Stimulated activated naive CD8-positive, alpha-beta T cell treated with anti-CD3 and anti-CD28 coated beads, Interleukin-15, Interleukin-2, amounts not matched to agents 100 U/mL and 50 U/mL, for 24 hours (primary cell): ENCODE results near the gene MCRIP2.

Experiments used
- ATAC-seq: fragments of 150-1000 bp; cut with Tn5 transposase; one replicate; pipeline ENCODE4 v1.10.0; 2021
- DNase-seq: peaks from one replicate; pipeline ENCODE4 v3.0.0; 2021

Gene MCRIP2

DNA sequence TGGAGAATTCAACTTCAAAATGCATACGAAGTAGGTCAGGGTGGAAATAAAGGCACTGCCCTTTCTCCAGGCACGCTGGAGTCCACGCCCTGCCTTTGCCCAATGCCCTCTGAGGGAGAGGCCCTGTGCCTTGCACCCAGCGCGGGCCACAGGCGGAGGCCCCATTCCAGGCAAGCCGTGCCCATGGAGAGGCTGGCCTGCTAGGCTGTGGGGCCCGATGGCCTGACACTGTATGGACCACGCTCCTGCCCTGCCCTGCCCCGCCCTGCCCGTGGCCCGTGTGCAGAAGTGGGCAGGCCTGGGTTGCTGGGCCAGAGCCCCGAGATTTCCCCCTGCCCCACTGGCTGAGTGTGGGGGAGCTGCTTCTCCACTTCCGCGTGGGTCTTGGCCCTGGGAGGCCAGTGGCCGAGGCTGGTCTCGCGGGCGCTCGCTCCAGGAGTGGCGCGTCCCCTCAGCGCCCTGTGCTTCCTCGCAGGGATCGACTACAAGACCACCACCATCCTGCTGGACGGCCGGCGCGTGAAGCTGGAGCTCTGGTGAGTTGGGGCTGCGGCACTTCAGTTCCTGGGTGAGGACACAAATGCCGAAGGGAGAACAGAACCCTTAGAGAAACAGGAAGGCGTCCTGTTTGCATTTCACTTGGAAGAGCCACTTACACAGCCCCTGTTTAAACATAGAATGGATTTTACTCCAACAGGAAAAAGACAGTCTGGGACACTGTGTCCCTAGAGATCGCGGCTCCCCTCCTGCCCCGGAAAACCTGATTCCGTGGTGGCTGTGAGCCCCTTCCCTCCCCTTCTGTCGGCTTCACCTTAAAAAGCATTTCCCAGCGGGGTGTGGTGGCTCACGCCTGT, 24.7 kb upstream of the MCRIP2 start:
- ATAC-seq (no peak), DNase-seq (no peak)

DNA sequence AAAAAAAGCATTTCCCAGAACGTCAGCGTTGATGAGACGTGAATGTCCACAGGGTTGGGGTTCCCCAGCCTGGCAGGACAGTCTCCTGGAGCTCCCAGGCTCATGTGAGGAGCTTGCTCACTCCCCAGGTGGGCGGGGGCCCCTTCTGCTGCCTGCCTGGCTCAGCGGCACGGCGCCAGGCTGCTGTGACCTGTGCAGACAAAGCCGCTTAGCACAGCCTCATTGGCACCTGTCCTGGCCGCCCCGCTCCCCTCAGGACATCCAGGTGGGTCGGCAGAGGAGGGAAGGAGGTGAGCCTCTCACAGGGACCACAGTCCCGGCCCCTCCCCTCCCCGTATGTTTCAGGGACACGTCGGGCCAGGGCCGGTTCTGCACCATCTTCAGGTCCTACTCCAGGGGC, 23.8 kb upstream of the MCRIP2 start:
- no peak for ATAC-seq
- no peak for DNase-seq

DNA sequence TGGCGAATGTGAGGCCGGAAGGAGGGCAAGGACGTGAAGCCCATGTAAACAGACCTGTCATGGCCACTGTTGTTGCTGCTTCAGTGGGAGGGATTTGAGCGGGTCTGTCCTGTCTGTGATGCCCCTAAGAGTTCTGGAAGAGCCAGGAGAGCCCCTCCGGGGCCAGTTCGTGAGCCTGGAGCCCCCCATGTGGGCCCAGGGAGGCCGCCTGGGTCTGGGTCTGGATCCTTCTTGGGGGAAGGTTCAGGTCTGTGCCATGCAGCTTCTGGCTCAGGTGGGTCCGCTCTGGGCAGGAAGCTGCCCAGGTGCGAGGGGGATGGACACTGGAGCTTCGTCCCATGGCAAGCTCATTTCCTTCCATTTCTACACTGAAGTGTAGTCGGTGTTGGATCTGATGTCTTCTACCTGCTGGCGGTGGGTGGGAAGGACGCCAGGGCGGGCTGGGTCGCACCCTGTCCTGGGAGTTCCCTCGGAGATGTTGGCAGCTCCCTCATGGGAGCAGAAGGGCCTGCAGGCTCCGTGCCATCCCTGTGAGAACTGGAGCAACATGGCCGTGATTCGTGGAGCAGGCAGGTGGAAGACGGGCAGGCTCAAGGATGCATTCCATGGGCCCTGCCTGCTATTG, 22.0 kb upstream of the MCRIP2 start:
- DNase-seq, result no peak
- ATAC-seq, result no peak

DNA sequence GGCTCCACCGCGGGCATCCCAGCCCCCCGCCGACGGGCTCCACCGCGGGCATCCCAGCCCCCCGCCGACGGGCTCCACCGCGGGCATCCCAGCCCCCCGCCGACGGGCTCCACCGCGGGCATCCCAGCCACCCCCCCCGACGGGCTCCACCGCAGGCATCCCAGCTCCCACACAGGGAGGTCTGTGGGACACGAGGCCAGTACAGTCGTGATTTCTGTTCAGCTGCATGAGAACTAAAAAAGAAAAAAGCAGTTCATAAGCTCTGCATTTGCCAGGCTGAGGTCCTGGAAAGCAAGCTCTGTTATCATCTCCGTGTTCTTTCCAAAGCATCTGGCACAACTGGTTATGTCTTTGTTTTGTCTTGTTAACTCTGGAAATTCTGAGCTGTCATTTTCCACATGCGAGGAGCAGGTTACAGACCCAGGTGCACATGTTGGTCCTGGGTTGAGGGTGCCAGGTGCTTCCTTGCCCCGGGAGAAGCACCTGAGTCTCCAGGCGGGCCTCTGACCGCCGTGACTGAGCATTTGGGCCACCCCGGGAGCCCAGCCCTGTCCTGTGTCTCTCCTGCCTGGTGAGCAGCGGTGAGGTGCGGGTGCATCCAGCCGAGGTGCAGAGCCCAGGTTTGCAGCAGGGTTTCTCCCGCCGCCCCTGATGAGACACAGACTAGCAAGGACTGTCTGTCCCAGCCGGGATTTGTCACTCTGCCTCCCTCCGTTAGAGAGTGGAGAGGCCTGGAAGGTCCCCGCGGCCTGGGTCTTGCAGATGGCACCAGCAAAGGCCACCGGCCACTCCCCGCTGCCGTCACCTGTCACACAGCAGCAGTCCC, 20.7 kb upstream of the MCRIP2 start:
- no peak for ATAC-seq
- DNase-seq, result no peak

DNA sequence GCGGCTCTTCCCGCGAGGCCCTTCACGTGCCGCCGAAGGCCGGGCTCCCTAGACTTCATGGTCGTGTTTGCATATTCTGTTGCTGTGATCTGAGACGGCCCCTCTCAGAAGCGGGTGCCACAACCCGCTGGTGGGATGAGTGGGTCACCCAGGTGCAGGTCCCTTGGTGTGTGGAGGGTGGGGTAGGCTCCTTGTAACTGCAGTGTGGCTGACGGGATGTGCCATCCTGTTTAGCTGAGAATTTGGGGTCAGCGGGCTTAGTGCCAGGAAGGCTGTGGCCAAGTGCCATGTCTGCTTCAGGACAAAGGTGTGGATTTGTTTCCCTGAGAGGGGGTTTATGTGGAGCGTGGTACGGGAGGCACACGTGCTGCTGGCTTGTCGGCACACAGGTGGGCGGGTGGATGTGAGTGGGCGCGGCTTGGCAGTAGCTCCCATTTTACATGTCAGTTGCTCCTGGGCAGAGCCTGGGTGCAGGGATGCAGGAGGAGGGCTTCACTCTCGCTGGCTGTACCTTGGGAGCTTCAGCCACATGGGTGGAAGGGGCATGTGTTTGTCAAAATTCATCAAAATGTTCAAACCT, 20.0 kb upstream of the MCRIP2 start:
- no peak for DNase-seq
- ATAC-seq, result no peak

DNA sequence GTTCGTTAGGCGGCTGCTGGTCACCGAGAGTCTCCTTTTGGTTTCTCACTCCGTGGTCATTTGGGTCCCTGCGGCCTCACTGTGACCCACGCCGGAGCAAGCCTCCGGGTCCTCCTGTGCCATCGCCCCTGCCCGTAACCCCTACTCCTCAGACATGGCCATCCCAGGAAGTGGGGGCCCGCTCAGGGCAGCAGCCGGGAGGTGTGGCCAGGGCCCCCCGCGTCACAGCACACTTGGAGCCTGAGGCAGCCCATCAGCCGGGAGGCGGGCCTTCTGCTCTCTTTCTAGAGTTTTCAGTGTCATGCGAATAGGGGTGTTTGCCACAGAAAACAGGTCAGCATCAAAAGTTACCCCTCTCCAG, 18.7 kb upstream of the MCRIP2 start:
- ATAC-seq, result no peak

DNA sequence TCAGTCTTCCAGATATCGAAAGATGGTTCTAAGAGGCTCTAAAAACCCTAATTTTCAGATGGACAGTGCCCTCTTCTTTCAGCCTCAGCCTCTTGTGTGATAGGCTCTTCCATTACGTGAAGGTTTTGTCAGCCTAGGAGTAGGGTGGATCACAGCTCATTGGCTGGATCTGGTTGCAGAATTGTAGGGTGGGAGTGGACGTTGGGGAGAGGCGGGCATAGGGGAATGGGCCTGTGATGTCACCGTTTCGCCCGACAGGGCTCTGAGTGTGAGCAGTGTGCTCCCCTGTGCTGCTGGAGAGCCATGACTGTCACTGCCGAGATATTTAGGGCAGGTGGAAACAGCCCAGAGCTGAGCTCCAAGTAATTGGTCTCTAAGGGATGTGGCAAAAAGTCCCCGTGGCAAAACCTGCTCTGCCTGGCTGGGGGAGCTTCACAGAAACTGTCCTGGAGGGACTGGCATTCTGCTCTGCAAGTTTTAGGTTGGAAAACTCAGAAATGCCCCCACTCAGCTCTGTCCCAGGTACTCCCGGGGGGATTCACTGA, 17.0 kb upstream of the MCRIP2 start:
- no peak for ATAC-seq
- no peak for DNase-seq

More for the DNA sequence above, 18.7 kb upstream of the MCRIP2 start:
- DNase-seq, result no peak

DNA sequence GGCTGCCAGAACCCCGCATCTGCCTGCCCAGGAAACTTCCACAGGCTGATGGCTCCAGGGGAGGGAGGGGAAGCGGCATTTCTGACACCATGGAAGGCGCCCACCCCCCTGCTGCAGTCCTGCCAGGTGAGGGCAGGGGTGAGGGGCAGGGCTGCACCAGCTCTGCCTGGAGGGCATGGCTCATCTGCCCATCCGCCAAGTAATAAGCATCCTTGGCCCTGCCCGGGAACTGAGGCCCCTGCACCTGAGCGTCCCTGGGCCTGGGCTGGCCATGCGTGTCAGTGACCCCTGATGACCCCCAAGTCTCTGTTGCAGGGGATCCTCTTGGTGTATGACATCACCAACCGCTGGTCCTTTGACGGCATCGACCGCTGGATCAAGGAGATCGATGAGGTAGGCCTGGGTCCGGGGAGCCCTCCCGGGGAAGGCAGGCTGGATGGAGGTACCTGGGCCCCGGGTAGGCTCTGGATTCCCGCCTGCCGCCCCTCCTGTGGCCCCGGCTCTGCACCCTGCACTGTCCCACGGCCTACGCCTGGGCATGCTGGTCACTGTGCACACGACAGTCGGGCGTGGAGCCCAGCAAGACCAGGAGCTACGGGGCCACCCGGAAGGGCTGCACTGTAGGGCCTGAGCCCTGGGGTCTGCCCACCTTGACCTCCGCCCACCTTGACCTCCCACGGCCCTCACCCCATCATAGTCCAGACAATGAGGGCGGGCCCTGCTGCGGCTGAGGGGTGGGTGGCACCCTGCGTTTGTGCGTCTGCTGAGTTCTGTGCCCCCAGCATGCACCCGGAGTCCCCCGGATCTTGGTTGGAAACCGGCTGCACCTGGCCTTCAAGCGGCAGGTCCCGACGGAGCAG, 16.3 kb upstream of the MCRIP2 start:
- no peak for ATAC-seq
- no peak for DNase-seq

DNA sequence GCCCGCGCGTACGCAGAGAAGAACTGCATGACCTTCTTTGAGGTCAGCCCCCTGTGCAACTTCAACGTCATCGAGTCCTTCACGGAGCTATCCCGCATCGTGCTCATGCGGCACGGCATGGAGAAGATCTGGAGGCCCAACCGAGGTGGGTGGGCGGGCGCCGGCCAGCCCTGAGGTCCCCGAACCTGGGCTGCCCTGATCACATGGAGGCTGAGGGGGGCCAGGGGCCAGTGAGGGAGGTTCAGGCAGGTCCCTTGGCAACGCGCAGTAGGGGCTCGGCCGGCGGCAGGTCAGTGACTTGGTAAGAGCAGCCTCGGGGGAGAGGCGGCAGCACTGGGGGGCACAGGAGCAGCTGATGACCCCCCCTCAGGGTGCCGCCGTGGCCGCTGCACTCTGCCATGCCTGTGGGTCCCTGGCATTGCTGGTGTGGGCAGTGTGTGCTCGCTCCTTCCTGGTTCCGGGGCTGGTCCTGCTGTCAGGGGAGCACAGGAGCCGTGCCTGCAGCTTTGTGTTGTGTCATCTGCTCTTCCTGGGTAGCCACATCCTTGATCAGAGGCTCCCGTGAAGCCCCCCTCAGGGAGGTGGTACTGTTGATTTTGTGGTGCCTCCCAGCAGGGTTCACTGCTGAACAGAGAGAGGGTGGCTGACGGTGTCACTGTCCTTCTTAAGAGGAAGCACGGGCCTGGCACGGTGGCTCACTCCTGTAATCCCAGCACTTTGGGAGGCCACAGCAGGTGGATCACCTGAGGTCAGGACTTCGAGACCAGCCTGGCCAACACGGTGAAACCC, 15.5 kb upstream of the MCRIP2 start:
- DNase-seq (no peak), ATAC-seq (no peak)

DNA sequence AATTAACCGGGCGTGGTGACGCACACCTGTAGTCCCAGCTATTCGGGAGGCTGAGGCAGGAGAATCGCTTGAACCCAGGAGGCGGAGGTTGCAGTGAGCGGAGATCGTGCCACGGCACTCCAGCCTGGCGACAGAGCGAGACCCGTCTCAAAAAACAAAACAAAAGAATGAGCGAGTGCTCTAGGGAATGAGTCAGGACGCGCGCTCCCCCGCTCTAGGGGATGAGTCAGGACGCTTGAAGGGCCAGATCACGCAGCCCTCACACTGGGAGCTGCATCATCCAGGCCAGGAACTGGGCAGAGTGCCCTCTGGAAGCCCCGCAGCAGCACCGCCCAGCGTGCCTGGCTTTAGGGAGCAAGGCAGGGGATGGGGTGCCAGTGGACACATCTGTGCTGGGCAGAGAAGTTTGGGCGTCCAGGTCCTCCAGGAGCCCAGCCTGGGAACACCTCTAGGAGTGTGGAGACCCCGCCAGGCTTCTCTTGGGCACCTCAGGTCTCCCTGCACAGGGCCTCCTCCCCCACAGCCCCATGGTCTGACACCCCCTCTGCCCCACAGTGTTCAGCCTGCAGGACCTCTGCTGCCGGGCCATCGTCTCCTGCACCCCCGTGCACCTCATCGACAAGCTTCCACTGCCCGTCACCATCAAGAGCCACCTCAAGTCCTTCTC, 14.7 kb upstream of the MCRIP2 start:
- ATAC-seq, result peak; percentile 13
- no peak for DNase-seq

DNA sequence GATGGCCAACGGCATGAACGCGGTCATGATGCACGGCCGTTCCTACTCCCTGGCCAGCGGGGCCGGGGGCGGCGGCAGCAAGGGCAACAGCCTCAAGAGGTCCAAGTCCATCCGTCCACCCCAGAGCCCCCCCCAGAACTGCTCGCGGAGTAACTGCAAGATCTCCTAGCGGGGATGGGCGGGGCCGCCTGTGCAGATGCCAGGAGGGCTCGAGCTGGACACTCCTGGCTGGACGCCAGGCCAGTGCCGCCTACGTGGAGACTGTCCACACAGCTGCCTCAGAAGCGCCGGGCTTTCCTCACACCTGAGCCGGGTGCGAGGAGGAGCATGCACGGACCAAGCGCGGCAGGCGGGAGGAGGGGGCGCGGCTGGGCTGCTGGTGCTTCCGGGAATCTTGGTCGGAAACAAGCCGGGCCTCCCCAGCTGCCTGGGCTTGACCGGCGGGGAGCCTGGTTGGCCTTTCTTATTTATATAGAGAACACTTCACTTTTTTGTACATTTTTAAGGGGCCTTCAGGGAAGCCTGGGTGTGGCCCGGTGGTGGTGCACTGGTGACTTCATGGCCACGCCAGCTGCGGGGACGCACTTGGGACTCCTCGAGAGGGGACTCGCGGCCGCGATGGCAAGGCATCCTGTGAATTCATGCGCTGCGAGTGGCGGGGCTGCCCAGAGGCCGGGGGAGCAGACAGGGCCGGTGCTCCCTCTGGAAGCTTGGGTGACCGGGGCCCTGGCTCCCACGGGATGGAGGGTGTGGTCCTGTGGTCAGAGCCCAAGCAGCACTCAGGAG, 14.0 kb upstream of the MCRIP2 start:
- no peak for DNase-seq

DNA sequence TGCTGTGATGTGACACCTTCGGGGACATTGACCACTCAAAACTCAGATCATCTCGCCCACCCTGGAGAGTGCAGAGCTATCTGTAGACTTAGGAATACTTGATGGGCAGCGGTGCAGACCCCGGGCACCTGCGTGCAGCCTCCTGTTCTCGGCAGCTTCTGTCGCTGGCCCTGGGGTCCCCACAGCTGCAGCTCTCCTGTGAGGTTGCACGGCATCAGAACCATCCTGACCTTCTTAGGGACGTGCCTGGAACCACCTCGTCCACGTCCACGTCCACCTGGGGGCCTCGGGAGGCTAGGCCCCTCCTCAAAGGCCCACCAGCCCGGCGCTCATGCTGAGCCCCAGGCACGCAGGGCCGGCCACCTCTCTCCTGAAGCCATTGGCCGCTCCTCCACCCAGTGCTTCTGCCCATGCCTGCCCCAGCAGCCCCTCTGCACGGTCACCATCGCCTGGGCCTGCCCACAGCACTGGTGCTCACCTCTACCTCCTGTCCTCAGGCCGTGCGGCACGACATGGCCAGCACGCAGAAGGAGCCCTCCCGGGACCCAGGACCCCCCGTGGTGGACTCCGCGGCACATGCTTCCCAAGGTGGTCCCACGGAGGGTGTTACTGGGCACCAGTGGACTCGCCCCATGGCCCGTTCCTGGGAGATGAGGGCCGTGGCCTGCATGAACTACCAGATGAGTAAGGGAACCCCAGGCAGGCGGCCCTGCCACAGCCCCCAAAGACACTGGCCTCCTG, 13.1 kb upstream of the MCRIP2 start:
- no peak for ATAC-seq
- no peak for DNase-seq

More for the DNA sequence above, 14.0 kb upstream of the MCRIP2 start:
- ATAC-seq, result no peak

DNA sequence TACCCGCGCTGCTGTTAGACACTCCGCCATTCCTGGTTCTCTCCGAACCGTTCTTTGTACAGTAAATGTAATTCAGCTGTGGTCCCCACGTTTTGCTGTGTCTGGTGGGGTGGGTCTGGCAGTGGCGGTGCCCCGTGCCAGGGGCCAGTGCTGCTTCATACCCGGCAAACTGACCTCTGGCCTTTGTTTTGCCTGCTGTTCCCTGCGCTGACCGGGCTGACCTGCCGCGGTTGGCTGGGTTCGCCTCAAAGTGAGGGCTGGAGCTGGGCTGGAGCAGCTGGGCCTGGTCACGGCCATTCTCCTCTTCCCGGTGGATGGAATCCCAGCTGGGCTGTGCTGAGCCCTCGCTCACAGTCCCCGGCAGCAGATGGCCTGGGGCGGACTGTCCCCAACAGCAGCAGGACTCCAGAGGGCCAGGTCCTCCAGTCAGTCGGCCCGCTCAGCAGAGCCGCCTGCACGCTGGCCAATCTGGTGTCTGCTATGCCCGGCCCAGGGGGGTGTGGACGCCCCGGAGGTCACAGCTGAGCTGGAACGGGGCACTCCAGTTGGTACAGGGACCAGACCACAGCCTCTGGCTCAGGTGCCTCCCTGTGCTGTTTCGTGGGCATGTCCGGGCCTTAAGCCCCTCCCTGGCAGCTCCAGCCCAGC, 12.3 kb upstream of the MCRIP2 start:
- no peak for DNase-seq
- ATAC-seq, result no peak

DNA sequence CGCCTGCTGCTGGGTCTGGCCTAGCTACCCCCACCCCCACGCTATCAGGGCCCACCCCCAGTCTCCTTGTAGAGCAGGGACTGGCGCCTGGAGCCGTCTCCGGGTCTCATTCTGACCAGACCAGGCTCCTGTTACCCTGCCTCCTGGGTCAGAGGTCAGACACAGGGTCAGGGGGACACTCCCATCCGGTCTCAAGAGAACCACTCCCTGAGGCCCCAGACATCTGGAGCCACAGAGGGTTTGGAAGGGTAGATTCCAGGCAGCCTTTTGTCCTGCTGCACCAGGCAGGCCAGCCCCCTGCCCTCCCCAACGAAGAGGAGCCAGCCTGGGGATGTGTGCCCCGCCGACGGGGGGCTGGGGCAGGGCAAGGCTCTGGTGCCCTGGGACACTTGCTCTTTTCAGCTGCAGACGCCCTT, 11.8 kb upstream of the MCRIP2 start:
- ATAC-seq, result no peak

DNA sequence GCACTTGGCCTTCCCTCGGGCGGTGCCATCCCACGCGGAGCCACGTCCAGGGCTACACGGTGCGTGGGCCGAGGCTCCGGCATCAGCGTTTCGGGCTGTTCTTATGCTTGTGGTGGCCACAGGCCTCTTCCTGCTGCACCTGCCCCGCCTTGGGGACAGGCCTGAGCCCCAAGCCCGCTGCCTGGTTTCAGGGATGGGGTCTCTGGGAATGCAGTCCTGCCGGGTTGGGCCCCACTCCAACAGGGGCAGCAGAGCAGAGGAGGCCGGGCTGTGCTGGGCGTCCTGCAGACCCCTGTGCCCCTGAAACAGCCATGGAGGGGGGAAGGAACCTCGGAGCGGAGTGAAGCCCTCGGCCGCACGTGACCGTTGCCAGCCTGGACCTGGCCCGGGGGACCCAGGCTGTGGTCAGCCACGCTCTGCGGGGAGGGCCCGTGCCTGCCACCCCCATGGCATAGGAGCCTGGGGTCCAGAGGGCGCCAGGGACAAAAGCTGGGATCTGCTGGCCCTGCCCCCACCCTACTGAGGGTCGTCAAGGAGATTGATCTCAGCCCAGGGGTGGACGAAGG, 11.3 kb upstream of the MCRIP2 start:
- no peak for DNase-seq
- ATAC-seq, result no peak

More for the DNA sequence above, 11.8 kb upstream of the MCRIP2 start:
- DNase-seq, result no peak

DNA sequence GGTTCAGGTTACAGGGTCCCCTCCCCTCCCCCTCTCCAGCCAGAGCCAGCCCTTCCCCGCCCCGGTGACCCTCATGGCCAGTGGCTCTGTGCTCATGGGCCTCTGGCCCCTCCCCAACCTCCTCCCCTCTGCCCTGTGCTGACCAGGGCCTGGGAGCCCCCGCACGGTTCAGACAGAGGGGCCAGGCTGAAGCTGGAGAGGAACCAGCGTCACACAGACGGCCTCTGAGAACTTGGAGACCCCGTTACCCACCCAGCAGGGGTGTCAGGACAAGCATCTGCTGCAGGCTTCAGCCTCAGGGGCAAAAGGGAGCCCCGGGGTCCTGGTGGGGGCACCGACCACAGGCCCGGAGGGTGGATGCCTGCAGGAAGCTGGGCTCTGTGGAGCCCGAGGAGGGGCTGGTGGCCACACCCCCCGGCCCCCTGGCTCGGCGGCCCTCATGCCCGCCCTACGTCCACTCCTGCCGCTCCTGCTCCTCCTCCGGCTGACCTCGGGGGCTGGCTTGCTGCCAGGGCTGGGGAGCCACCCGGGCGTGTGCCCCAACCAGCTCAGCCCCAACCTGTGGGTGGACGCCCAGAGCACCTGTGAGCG, 10.7 kb upstream of the MCRIP2 start, which contains the start of gene WFIKKN1:
TSS of gene WFIKKN1 (plus strand) at position 171 of the 591 bp plus-strand sequence. CDS start at position 440, 269 bp downstream.
- DNase-seq (no peak), ATAC-seq (no peak)

DNA sequence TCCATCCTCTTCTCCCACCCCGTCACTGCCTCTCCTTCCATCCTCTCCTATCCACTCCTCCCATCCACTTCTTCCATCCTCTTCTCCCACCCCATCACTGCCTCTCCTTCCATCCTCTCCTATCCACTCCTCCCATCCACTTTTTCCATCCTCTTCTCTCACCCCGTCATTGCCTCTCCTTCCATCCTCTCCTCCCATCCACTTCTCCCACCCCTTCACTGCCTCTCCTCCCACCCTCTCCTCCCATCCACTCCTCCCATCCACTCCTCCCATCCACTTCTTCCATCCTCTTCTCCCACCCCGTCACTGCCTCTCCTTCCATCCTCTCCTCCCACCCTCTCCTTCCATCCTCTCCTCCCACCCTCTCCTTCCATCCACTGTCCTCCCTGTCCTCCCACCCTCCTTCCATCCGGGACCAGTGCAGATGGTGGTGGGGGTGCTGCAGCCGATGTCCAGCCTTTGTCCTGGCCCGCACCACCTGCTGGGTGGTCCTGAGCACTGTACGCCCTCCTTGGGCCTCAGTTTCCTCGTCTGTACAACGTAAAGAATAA, 9.7 kb upstream of the MCRIP2 start:
- no peak for ATAC-seq
- no peak for DNase-seq
